GM21717 (cell line): Measurements from ENCODE around the gene OGA.
"Not testable (repeated sequence)": the region's sequence is repeated elsewhere in the genome, so short reads cannot be mapped to it uniquely, and the experiment has no call there.

Source experiments
- ATAC-seq: cut with Tn5 transposase; IDR thresholded peaks from one replicate; pipeline ENCODE4 v1.9.1; 2021; ENCODE audit warnings: mild to moderate bottlenecking, moderate library complexity; ENCODE audit not compliant: unreplicated experiment

OGA gene

GRCh38 chr10:101807158-101807557 lies 11.1 kb downstream of the OGA start:
- no peak for ATAC-seq

GRCh38 chr10:101803511-101803910 lies 14.7 kb downstream of the OGA start:
- no peak for ATAC-seq

- no peak for ATAC-seq
These were observed 20.7 kb downstream of the OGA start for GRCh38 chr10:101797403-101798059.

- ATAC-seq, result no peak
These were observed 24.7 kb downstream of the OGA start for GRCh38 chr10:101793526-101793925.

GRCh38 chr10:101789686-101790085 lies 28.6 kb downstream of the OGA start:
- ATAC-seq, result no peak

GRCh38 chr10:101789231-101789630 lies 29.0 kb downstream of the OGA start:
- not testable (repeated sequence) for ATAC-seq

DNA sequence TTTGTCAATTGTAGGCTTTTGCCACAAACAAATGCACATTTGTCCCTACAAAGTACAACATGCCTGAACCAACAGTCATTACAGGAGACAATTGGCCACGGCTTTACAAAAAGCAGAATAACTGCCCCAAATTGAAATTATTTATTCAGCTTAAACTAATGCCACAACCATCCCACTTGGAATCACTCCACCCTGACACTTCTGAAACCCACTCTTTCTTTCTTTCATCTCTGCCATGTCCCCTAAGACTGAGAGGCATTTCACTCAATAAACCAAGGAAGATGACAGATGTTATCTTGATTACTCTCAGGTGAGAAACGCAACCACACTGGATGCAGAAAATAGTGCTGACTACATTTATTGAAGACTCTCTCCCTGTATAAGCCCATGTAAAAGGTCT lies 32.4 kb downstream of the OGA start:
- no peak for ATAC-seq

DNA sequence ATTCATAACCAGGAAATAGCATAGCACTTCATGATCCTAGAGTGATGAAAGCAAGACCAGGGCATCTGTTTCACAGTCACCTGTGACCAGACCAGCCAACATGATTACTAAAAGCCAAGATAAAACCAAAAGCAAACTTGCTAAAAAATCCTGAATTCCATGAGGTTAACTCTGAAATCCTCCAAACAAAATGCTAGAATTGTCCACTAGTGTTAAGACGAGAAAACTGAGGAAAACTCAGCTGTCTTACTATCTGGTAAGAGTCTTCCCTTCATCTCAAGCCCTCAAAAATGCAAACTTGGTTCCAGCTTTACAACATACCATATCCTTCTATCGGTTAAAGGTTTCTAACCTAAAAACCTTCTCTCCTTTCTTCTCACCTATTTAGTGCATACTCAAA lies 33.7 kb downstream of the OGA start:
- no peak for ATAC-seq

DNA sequence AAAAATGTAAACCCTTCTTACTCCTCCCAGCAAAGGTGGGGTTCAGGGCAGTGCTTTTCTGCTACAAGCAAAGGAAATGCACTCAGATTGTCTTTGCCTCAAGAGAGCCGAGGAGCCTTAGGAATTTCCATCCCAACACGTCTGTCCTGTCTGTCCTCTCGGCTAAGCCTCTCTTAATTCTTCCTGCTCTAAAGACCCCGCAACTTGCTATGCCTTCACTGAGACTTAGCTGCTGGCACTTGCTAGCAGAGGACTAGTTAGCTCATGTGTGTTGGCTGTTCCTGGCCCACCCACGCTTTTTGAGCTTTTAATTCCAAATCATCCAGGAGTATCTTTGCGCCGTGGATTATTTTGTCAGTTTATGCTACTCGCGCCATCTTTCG lies 34.5 kb downstream of the OGA start:
- no peak for ATAC-seq

GRCh38 chr10:101782811-101783735 lies 35.2 kb downstream of the OGA start, which contains the start of gene NPM3:
NPM3 (minus strand) TSS chr10:101783446; CDS start chr10:101783390, 56 bp downstream.
- peak; percentile 65 for ATAC-seq

DNA sequence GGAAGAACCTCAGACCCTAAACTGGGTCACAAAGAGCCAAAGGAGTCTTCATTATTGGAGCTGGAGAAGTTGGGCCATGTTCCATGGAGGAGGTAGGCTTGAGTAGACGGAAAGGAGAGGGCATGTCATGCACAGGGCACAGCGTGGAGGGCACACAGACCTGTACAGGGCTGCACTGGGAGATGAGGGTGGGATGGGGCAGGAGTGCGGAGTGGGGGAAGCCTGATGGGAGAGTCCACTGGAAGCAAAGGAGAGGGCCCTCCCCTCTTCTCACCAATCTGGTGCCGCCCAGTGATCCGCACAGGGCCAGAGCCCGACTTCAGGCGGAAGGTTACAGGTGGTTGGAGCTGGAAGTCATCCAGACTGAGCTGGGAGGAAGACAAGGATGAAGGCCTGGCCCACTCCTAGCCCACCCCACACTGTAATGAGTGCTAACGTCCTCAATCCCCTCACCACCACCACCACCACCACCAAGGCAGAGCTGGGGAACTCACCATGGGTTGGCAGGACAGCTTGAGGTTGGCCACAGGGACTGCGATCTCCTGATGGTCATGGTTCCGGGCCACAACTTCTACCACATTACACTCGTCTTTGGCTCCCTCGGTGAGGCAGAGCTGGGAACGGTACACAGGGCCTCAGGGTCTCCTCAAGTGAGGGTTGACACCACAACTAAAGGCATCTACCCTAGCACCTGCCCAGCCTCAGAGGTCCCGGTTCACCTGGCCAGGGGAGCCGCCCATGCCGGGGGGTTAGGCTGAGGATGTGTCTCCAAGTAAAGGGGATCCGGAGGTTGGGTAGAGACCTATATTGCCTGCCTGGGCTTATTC lies 36.0 kb downstream of the OGA start:
- ATAC-seq, result no peak

GRCh38 chr10:101781655-101781983 lies 36.6 kb downstream of the OGA start:
- no peak for ATAC-seq

GRCh38 chr10:101780818-101781654 lies 37.2 kb downstream of the OGA start:
- no peak for ATAC-seq

DNA sequence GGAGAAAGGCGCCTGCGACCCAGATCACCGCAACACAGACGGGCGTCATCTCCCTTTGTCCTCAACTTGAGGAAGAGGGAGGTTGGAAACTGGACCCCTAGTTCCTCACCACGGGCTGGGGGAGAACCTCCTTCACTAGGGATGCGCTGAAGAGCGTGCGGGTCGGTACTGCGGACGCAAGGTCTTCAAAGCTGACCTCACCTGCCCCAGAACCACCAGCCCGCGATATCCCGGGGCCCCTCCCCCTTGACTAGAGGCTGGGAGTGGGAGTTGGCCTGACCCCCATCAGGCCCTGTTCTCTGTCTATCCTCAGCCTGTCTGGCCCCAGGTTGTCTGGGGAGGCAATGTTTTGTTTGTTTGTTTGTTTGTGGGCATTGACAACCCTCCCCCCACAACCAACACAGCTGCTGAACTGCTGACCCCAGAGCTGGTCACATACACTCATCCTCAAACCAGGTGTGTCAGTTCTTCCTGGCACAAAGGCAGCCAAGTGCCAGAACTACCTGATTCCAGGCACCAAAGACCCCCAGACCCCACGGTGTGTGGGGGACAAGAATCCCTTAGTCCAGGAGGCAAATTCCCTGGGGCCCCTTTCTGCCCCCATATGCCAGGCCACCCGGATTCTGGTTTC lies 37.9 kb downstream of the OGA start:
- no peak for ATAC-seq

GRCh38 chr10:101779544-101780186 lies 38.6 kb downstream of the OGA start:
- peak; percentile 36 for ATAC-seq

GRCh38 chr10:101778781-101779543 lies 39.3 kb downstream of the OGA start:
- no peak for ATAC-seq

DNA sequence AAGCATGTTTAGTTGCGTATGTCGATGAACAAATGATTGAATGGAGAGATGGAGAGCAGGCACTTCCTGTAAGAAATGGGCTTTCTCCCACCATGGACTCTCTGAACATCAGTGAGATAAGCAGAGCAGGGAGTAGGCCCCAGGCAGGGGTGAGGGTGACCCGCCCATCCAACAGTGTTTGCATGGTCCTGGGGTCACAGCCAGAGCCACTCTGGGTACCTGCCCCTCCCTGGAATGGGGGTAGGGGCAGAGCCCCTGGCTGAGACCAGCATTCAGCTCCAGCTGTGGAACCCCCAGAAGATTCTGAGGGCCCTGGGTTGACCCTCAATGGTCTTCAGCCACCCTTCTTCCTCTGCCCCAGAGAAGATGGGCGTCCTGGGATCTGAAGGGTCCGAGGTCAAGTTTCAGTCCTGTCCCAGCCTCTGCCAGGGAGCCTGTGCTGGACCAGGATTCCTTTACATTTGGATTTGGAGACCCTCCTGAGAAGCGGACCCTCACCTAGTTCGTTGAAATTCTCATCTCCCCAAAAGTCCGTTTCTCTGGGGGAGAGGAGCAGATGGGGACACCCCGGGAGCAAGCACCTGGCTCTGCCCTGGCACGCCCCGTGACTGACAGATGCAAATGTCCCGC lies 40.0 kb downstream of the OGA start:
- no peak for ATAC-seq

DNA sequence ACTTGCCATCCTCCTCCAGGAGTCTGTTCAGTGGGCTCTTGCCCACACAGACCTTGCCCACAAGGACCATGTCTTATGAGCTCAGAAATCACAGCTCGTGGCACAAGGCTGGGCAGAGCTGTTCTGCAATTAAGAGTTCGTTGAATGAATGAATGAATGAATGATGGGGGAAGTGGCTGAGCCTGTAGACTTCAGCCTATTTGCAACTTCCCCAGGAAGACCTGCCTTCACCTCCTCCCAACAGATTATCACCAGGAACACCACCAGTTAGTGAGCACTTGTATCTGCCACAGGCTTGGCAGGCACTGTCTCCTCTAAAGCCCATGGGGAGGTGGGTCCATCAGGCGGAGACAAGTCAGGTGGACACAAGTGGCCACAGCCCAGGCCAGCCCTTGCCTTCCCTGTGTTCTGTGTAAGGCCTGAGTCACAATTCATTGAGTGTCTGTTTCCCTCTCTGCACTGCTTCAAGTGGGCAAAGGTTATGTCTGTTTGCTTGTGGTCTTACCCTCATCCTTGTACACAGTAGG lies 40.6 kb downstream of the OGA start:
- no peak for ATAC-seq
